Measurements from ENCODE around the gene HDAC4. TPM values are rescaled to one million over a fixed set of nuclear protein-coding genes. Genes with fewer than 3 reads are reported as not detected.

HDAC4 gene
- polyA plus RNA-seq, 1 experiment, result 8.9 TPM

GRCh38 chr2:239055756-239056493 lies 344.9 kb downstream of the HDAC4 start:
- H3K9me3 ChIP-seq (ENCODE audit: control insufficient read depth, insufficient read depth, low read length), result peaks cover 6% of the 10 kb centered on the region; the same call in 1 of the 2 replicates
- DNase-seq (ENCODE audit: low read depth, low spot score), result no peak
- H3K27ac ChIP-seq (ENCODE audit: low read depth, low read length), result no peak overlapping the region
- CTCF ChIA-PET, result no interaction called here
- POLR2A ChIA-PET, result no interaction called here
- H3K4me3 ChIP-seq (ENCODE audit: low read depth, low read length), result no peak overlapping the region
- no peaks in the 10 kb centered on the region for H3K27me3 ChIP-seq (ENCODE audit: control insufficient read depth, insufficient read depth, low read length)
- no peak for TF ChIP-seq CTCF (IDR thresholded peaks at IDR 0.05; ENCODE audit: low read depth, low read length)

GRCh38 chr2:239054921-239055320 lies 345.9 kb downstream of the HDAC4 start:
- CTCF ChIA-PET, result no interaction called here
- TF ChIP-seq CTCF (IDR thresholded peaks at IDR 0.05; ENCODE audit: low read depth, low read length), result no peak
- Histone ChIP-seq H3K4me3 (ENCODE audit: low read depth, low read length) (no peak overlapping the region), H3K27ac (ENCODE audit: low read depth, low read length) (no peak overlapping the region), H3K9me3 (ENCODE audit: control insufficient read depth, insufficient read depth, low read length) (peaks cover 11% of the 10 kb centered on the region; the same call in 1 of the 2 replicates), H3K27me3 (ENCODE audit: control insufficient read depth, insufficient read depth, low read length) (no peaks in the 10 kb centered on the region)
- no peak for DNase-seq (ENCODE audit: low read depth, low spot score)
- POLR2A ChIA-PET, result no interaction called here

- no peak for TF ChIP-seq CTCF (IDR thresholded peaks at IDR 0.05; ENCODE audit: low read depth, low read length)
- ChIA-PET CTCF (no interaction called here), POLR2A (no interaction called here)
- peaks cover 14% of the 10 kb centered on the region; the same call in 1 of the 2 replicates for H3K9me3 ChIP-seq (ENCODE audit: control insufficient read depth, insufficient read depth, low read length)
- H3K27me3 ChIP-seq (ENCODE audit: control insufficient read depth, insufficient read depth, low read length), result no peaks in the 10 kb centered on the region
- no peak overlapping the region for H3K27ac ChIP-seq (ENCODE audit: low read depth, low read length)
- H3K4me3 ChIP-seq (ENCODE audit: low read depth, low read length), result no peak overlapping the region
- no peak for DNase-seq (ENCODE audit: low read depth, low spot score)
Measured at GRCh38 chr2:239053801-239054503, 346.9 kb downstream of the HDAC4 start.

- no peak overlapping the region for H3K27ac ChIP-seq (ENCODE audit: low read depth, low read length)
- ChIA-PET POLR2A (no interaction called here), CTCF (no interaction called here)
- no peak for DNase-seq (ENCODE audit: low read depth, low spot score)
- no peaks in the 10 kb centered on the region for H3K27me3 ChIP-seq (ENCODE audit: control insufficient read depth, insufficient read depth, low read length)
- peaks cover 18% of the 10 kb centered on the region; the same call in 1 of the 2 replicates for H3K9me3 ChIP-seq (ENCODE audit: control insufficient read depth, insufficient read depth, low read length)
- no peak for TF ChIP-seq CTCF (IDR thresholded peaks at IDR 0.05; ENCODE audit: low read depth, low read length)
- no peak overlapping the region for H3K4me3 ChIP-seq (ENCODE audit: low read depth, low read length)
Measured at GRCh38 chr2:239052798-239053665, 347.8 kb downstream of the HDAC4 start.

All from AG04450 (cell line).